DND-41 (cell line): ENCODE results near the gene MYO1H.

Experiments used
- ATAC-seq: fragments of 200-7000 bp; cut with Tn5 transposase; 3 replicates; pipeline ENCODE4 v1.9.1; 2021; ENCODE audit warnings: low read depth; ENCODE audit not compliant: insufficient read depth
- DNase-seq: peaks from one replicate; pipeline ENCODE4 v3.0.0-alpha.2; 2020
- H2AFZ ChIP-seq: 2 replicates; pipeline ENCODE4 v1.6.0; 2012; ENCODE audit warnings: low read depth, low read length
- H3K27ac ChIP-seq: 2 replicates; pipeline ENCODE4 v1.5.1; 2012; ENCODE audit warnings: low read length, inconsistent platforms
- H3K27me3 ChIP-seq: fragments of 200-600 bp; sonication (generic); 2 replicates; pipeline ENCODE4 v1.6.0; 2012; ENCODE audit warnings: low read length, mild to moderate bottlenecking, inconsistent platforms; ENCODE audit not compliant: insufficient read depth, poor library complexity
- H3K36me3 ChIP-seq: 2 replicates; pipeline ENCODE4 v1.5.1; 2012; ENCODE audit warnings: low read length, inconsistent platforms; ENCODE audit not compliant: insufficient read depth
- H3K4me1 ChIP-seq: 2 replicates; pipeline ENCODE4 v1.5.1; 2012; ENCODE audit warnings: mild to moderate bottlenecking, low read length; ENCODE audit not compliant: insufficient read depth
- H3K4me2 ChIP-seq: 2 replicates; pipeline ENCODE4 v1.6.0; 2012; ENCODE audit warnings: mild to moderate bottlenecking, moderate library complexity, low read length, inconsistent platforms; ENCODE audit not compliant: insufficient read depth
- H3K4me3 ChIP-seq, 2 experiments: fragments of 200-600 bp in 1 of 2; shearing (Covaris generic) in 1 of 2; 2 replicates each; pipeline ENCODE4 v1.5.1; 2012 to 2016; ENCODE audit warnings: inconsistent platforms in 2 of 2, low read length in 2 of 2, mild to moderate bottlenecking in 2 of 2, low read depth in 1 of 2, moderate library complexity in 1 of 2
- H3K79me2 ChIP-seq: 2 replicates; pipeline ENCODE4 v1.6.0; 2012; ENCODE audit warnings: low read length, inconsistent platforms; ENCODE audit not compliant: insufficient read depth
- H3K9ac ChIP-seq: 2 replicates; pipeline ENCODE4 v1.6.0; 2012; ENCODE audit warnings: low read depth, mild to moderate bottlenecking, inconsistent platforms, low read length, moderate library complexity
- H3K9me3 ChIP-seq: 2 replicates; pipeline ENCODE4 v1.5.1; 2012; ENCODE audit warnings: low read length, moderate library complexity, mild to moderate bottlenecking, inconsistent platforms; ENCODE audit not compliant: insufficient read depth, severe bottlenecking
- H4K20me1 ChIP-seq: 2 replicates; pipeline ENCODE4 v1.6.0; 2012; ENCODE audit warnings: low read length; ENCODE audit not compliant: insufficient read depth
- CTCF ChIP-seq: IDR thresholded peaks from 2 replicates; pipeline ENCODE4 v1.5.1; 2012; ENCODE audit warnings: borderline replicate concordance, low read length, moderate library complexity, mild to moderate bottlenecking; ENCODE audit not compliant: poor library complexity, severe bottlenecking; ENCODE audit errors: extremely low read depth
- EZH2 ChIP-seq: IDR thresholded peaks from 3 replicates; pipeline ENCODE4 v1.6.1; 2012; ENCODE audit warnings: borderline replicate concordance, low read depth, mild to moderate bottlenecking, moderate library complexity, low read length, inconsistent platforms; ENCODE audit not compliant: severe bottlenecking

The MYO1H gene

DNA sequence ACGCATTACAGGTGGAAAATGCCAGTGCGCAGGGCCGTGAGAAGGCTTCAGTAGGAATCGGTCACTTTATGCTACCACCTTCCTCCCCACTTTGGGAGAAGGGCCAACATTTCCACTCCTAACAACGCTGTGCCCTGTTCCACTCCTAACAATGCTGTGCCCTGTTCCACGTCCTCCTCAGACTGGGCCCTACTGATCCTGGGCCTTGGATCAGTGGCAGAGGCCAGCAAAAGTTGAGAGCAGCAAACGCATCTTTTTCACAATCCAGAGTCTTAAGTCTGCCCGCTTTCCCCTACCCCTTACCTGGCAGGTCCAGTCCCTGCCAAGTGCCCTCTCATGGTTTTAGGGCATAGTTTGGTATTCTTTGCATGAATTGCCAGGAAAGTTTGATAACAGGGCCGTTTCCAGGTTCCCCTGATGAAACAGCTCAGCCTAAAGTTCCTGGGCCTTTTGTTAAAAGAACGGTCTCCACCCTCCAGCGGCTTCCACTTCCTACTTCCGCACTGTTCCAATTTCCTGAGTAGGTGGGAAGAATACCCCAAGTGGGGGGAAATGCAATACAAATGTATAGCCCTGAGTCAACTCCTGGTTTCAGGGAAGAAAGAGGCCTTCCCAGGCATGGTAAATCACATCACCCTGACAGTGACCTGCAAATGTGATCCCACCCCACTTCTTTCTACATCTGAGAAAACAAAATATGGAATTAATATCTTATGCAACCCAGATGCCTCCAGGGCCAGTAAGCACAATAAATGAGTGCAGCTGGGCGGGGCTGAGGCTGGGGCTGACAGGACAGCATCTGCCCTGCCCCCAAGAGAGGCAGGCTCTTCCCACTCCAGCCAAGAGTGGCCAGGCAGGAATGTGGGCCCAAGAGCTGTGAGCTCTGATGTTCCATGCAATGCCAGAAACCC is 114.4 kb downstream of the MYO1H start:
- no peak overlapping the region for H3K4me3 ChIP-seq
- H3K9me3 ChIP-seq = no peaks in the 10 kb centered on the region
- TF ChIP-seq CTCF = no peak
- TF ChIP-seq EZH2 = no peak
- no peak overlapping the region for H3K4me2 ChIP-seq
- H3K36me3 ChIP-seq = peaks cover 44% of the 10 kb centered on the region
- H3K4me1 ChIP-seq = no peaks in the 10 kb centered on the region
- ATAC-seq (no peak), DNase-seq (no peak)
- H4K20me1 ChIP-seq = peaks cover 75% of the 10 kb centered on the region
- H3K9ac ChIP-seq = no peak overlapping the region
- H3K79me2 ChIP-seq = peaks cover 62% of the 10 kb centered on the region
- no peak overlapping the region; the same call in 1 of the 2 replicates for H3K27ac ChIP-seq
- no peaks in the 10 kb centered on the region for H3K27me3 ChIP-seq
- no peak overlapping the region for H2AFZ ChIP-seq

GRCh38 chr12:109462868-109463692 is 115.4 kb downstream of the MYO1H start:
- H3K27ac ChIP-seq = no peak overlapping the region
- H3K9ac ChIP-seq = no peak overlapping the region
- ATAC-seq (peak; percentile 58; the same call in 2 of the 3 replicates), DNase-seq (no peak)
- H3K79me2 ChIP-seq = peaks cover 69% of the 10 kb centered on the region
- H3K4me3 ChIP-seq = no peak overlapping the region
- H3K36me3 ChIP-seq = peaks cover 42% of the 10 kb centered on the region
- H3K27me3 ChIP-seq = no peaks in the 10 kb centered on the region
- no peak for TF ChIP-seq CTCF
- no peak for TF ChIP-seq EZH2
- H4K20me1 ChIP-seq = peaks cover 78% of the 10 kb centered on the region
- H3K4me2 ChIP-seq = no peak overlapping the region
- H3K9me3 ChIP-seq = no peaks in the 10 kb centered on the region
- no peak overlapping the region for H2AFZ ChIP-seq
- no peaks in the 10 kb centered on the region for H3K4me1 ChIP-seq

DNA sequence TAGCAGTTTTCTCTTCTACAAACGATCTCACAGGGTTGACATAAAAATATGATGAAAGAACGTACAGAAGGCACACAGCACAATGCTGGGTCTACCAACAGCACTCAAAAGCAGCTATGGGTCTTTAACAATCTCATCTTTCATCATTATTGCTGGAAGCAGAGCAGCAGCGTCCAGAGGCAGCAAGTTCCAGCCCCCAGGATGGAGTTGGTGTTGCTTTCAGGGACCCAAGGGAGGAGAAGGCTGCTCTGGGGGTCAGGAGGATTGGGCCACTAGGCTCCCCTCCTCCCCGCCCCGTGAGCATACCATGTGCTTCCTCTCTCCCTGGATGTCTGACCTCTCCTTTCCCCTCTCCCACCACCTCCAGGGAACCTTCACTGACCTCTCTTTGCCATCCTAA is 116.1 kb downstream of the MYO1H start:
- Histone ChIP-seq H3K4me3 (no peak overlapping the region), H3K36me3 (peaks cover 42% of the 10 kb centered on the region), H3K27me3 (no peaks in the 10 kb centered on the region), H4K20me1 (peaks cover 76% of the 10 kb centered on the region), H3K27ac (no peak overlapping the region), H3K4me2 (no peak overlapping the region), H3K9me3 (no peaks in the 10 kb centered on the region), H3K79me2 (peaks cover 73% of the 10 kb centered on the region), H3K4me1 (no peaks in the 10 kb centered on the region), H2AFZ (no peak overlapping the region), H3K9ac (no peak overlapping the region)
- DNase-seq (no peak), ATAC-seq (no peak)
- TF ChIP-seq CTCF = no peak
- TF ChIP-seq EZH2 = no peak
